OCI-LY7 (cell line): ENCODE data around the gene OR6T1. TPM values are rescaled to one million over a fixed set of nuclear protein-coding genes. Genes with fewer than 3 reads are reported as not detected.

Experiments
- BruUV-seq: library from RNA; stranded (reverse); fragments of 400-500 nt; replicated peaks from 2 replicates; lab custom pipeline; 2021; lab: Mats Ljungman, UMichigan
- CTCF ChIA-PET: fragments of 300-600 bp; sonication (Branson Sonifier 250); formaldehyde crosslinking; loops from one replicate; lab custom pipeline; 2022; ENCODE audit warnings: antibody characterized with exemption; ENCODE audit not compliant: unreplicated experiment; lab: Charles Lee
- POLR2A ChIA-PET: fragments of 300-600 bp; sonication (Branson Sonifier 250); formaldehyde crosslinking; loops from one replicate; lab custom pipeline; 2022; ENCODE audit warnings: antibody characterized with exemption; lab: Charles Lee
- DNase-seq: peaks from one replicate; pipeline ENCODE4 v3.0.0-alpha.2; 2015; ENCODE audit warnings: low spot score
- H2AFZ ChIP-seq: fragments of 200-600 bp; sonication (generic), shearing (Covaris generic); 2 replicates; pipeline ENCODE4 v1.6.1; 2014; ENCODE audit warnings: mild to moderate bottlenecking, antibody characterized with exemption, low read length, moderate library complexity
- H3K27ac ChIP-seq: fragments of 200-600 bp; sonication (generic); 2 replicates; pipeline ENCODE4 v1.5.1; 2014; ENCODE audit warnings: mixed run types, low read depth, mild to moderate bottlenecking, moderate library complexity, low read length, inconsistent platforms; ENCODE audit not compliant: poor library complexity, severe bottlenecking
- H3K36me3 ChIP-seq: fragments of 200-600 bp; sonication (generic); 2 replicates; pipeline ENCODE4 v1.6.1; 2014; ENCODE audit warnings: mild to moderate bottlenecking, antibody characterized with exemption, low read length, moderate library complexity, mixed read lengths; ENCODE audit not compliant: insufficient read depth
- H3K4me1 ChIP-seq: fragments of 200-600 bp; sonication (generic); 2 replicates; pipeline ENCODE4 v1.5.1; 2014; ENCODE audit warnings: mild to moderate bottlenecking, low read length; ENCODE audit not compliant: insufficient read depth, poor library complexity, severe bottlenecking
- H3K4me2 ChIP-seq: fragments of 200-600 bp; sonication (generic); 2 replicates; pipeline ENCODE4 v1.6.1; 2014; ENCODE audit warnings: mild to moderate bottlenecking, low read length
- H3K4me3 ChIP-seq: fragments of 200-600 bp; sonication (generic); 2 replicates; pipeline ENCODE4 v1.5.1; 2014; ENCODE audit warnings: mild to moderate bottlenecking, low read depth, low read length; ENCODE audit not compliant: poor library complexity, severe bottlenecking
- H3K79me2 ChIP-seq: fragments of 200-600 bp; sonication (generic); 2 replicates; pipeline ENCODE4 v1.6.1; 2016; ENCODE audit warnings: low read depth, mild to moderate bottlenecking, low read length, moderate library complexity, mixed read lengths; ENCODE audit not compliant: insufficient read depth
- H3K9me2 ChIP-seq: fragments of 200-600 bp; sonication (generic); 2 replicates; pipeline ENCODE4 v1.6.1; 2016; ENCODE audit warnings: mild to moderate bottlenecking, low read length, mixed read lengths; ENCODE audit not compliant: insufficient read depth
- H3K9me3 ChIP-seq: fragments of 200-600 bp; sonication (generic); 2 replicates; pipeline ENCODE4 v1.6.1; 2014; ENCODE audit warnings: mild to moderate bottlenecking, mixed run types, low read length, mixed read lengths
- H4K20me1 ChIP-seq: fragments of 200-600 bp; sonication (generic); 2 replicates; pipeline ENCODE4 v1.6.1; 2014; ENCODE audit warnings: mild to moderate bottlenecking, antibody characterized with exemption, low read length, moderate library complexity, mixed read lengths; ENCODE audit not compliant: insufficient read depth
- EZH2phosphoT487 ChIP-seq: fragments of 200-600 bp; sonication (generic); IDR thresholded peaks from 2 replicates; pipeline ENCODE4 v1.6.1; 2018; ENCODE audit warnings: low read depth, borderline replicate concordance, mild to moderate bottlenecking, mixed run types, antibody characterized with exemption, low read length, moderate library complexity, mixed read lengths
- intact Hi-C: fragments of 100-400 bp; cut with micrococcal nuclease; formaldehyde crosslinking; loops from one replicate; pipeline ENCODE4 v1.10.0; 2022; ENCODE audit not compliant: unreplicated experiment
- total RNA-seq, 2 experiments: library from RNA; depleted of rRNA in 1 of 2; stranded (reverse); fragments of >200 nt in 1 of 2; shearing (Covaris generic) in 1 of 2; gene quantifications; 2 replicates each; pipeline ENCODE4 v1.2.3, GENCODE V29; 2014 to 2022
- TF ChIP-seq, protein P1 (sequence below): fragments of 200-600 bp; sonication (generic); conservative IDR thresholded peaks from 2 replicates; pipeline ENCODE4 v1.5.1; 2014; ENCODE audit warnings: mild to moderate bottlenecking, antibody characterized with exemption, low read length, moderate library complexity, mixed read lengths

OR6T1 gene
- total RNA-seq, 2 experiments from 2014 or later = not detected

DNA sequence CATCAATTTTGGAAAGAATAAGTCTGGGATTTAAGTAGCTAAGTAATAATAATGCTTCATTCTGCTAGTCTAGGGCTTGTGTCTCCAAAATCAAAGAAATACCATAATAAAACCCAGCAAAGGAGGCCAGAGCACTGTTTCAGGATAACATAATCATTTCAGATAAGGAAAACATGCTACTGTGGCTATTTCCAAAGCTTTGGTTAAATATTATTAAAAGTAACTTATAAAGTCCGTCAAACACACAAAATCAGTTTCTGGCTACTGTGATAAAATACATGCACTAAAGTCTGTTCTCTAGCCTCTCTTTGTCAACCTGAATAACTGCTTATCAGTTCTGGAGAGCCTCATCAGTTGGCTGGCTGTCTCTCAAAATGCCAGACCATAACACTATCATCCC lies 1.5 kb upstream of the OR6T1 start:
- POLR2A ChIA-PET = no interaction called here
- CTCF ChIA-PET = no interaction called here
- no peaks in the 10 kb centered on the region for H3K9me2 ChIP-seq
- no TSS peak for BruUV-seq
- intact Hi-C loops = no loop called here
- TF ChIP-seq, protein P1, sequence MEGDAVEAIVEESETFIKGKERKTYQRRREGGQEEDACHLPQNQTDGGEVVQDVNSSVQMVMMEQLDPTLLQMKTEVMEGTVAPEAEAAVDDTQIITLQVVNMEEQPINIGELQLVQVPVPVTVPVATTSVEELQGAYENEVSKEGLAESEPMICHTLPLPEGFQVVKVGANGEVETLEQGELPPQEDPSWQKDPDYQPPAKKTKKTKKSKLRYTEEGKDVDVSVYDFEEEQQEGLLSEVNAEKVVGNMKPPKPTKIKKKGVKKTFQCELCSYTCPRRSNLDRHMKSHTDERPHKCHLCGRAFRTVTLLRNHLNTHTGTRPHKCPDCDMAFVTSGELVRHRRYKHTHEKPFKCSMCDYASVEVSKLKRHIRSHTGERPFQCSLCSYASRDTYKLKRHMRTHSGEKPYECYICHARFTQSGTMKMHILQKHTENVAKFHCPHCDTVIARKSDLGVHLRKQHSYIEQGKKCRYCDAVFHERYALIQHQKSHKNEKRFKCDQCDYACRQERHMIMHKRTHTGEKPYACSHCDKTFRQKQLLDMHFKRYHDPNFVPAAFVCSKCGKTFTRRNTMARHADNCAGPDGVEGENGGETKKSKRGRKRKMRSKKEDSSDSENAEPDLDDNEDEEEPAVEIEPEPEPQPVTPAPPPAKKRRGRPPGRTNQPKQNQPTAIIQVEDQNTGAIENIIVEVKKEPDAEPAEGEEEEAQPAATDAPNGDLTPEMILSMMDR = no peak
- no peak for TF ChIP-seq EZH2phosphoT487
- no peaks in the 10 kb centered on the region for H3K36me3 ChIP-seq
- no peak for DNase-seq
- H3K27ac ChIP-seq = no peak overlapping the region
- no peaks in the 10 kb centered on the region for H3K79me2 ChIP-seq
- H3K4me2 ChIP-seq = no peak overlapping the region
- H4K20me1 ChIP-seq = no peaks in the 10 kb centered on the region
- H2AFZ ChIP-seq = no peak overlapping the region
- H3K4me1 ChIP-seq = no peaks in the 10 kb centered on the region
- H3K9me3 ChIP-seq = no peaks in the 10 kb centered on the region
- no peak overlapping the region for H3K4me3 ChIP-seq

DNA sequence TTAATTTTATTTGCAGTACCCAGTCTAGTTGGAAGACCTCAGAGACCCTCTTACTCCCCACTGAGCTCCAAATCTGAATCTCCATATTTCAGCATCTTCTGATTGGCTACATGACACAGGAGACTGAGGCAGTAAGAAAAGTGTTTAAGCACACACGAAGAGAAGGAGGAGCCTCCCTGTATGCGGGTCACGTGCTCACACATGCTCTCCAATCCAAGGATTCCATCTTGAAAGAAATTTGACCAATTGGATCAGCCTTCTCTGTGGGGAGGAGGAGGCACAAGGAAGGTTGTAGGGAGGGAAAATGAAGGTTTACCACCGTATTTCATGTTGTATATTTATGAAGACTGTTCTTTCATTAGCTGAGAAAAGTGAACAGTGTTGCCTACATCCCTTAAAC lies 1.2 kb downstream of the OR6T1 start:
- Histone ChIP-seq H3K4me2 (no peak overlapping the region), H3K36me3 (no peaks in the 10 kb centered on the region), H2AFZ (no peak overlapping the region), H3K27ac (no peak overlapping the region), H3K79me2 (no peaks in the 10 kb centered on the region), H3K4me1 (no peaks in the 10 kb centered on the region), H3K9me3 (no peaks in the 10 kb centered on the region), H3K9me2 (no peaks in the 10 kb centered on the region), H3K4me3 (no peak overlapping the region), H4K20me1 (no peaks in the 10 kb centered on the region)
- TF ChIP-seq, protein P1 = no peak
- no peak for TF ChIP-seq EZH2phosphoT487
- CTCF ChIA-PET = no interaction called here
- intact Hi-C loops = no loop called here
- POLR2A ChIA-PET = interaction anchor here (1.3 kb wide), 1 partner anchor 8 kb away, joined by 3 read pairs; no protein-coding TSS in a partner anchor
- BruUV-seq = no TSS peak
- DNase-seq = no peak

DNA sequence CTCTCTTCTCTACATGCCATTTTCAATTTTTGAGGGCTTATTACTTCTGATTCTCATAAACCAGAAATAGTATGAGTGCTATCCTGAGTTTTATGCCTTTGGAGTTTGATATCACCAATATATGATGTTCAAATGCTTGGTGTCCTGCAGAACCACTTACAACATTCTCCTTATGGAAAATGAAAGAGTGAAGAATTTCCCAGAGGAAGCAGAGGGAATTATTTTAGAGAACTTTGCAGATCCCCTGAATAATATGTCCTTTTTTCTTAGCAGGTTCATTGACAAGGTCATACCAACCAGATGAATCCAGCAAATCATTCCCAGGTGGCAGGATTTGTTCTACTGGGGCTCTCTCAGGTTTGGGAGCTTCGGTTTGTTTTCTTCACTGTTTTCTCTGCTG lies 4.3 kb downstream of the OR6T1 start, which contains the start of gene OR4D5:
Gene OR4D5 (plus strand): TSS at position 301 of the 400 bp plus-strand sequence. CDS start 0 bp downstream, at position 301.
- Histone ChIP-seq H3K36me3 (no peaks in the 10 kb centered on the region), H4K20me1 (no peaks in the 10 kb centered on the region), H3K4me3 (no peak within 1 kb of the TSS), H3K9me3 (no peaks in the 10 kb centered on the region), H3K4me1 (no peaks in the 10 kb centered on the region), H3K79me2 (no peaks in the 10 kb centered on the region), H3K9me2 (no peaks in the 10 kb centered on the region), H2AFZ (no peak within 1 kb of the TSS), H3K27ac (no peak within 1 kb of the TSS), H3K4me2 (no peak within 1 kb of the TSS)
- no peak for TF ChIP-seq EZH2phosphoT487
- TF ChIP-seq, protein P1 = no peak
- CTCF ChIA-PET = no interaction called here
- POLR2A ChIA-PET = no interaction called here
- no peak for DNase-seq
- BruUV-seq = no TSS peak
- intact Hi-C loops = no loop called here
